ENCODE measurements around the gene XXYLT1.

XXYLT1 gene

GRCh38 chr3:195160257-195160898 is 110.6 kb downstream of the XXYLT1 start:
- peaks cover 0 to 4% (median 0%) of the 10 kb centered on the region in 4 experiments for H3K36me3 ChIP-seq (ENCODE audit: control insufficient read depth in 4 of 4, insufficient read depth in 4 of 4, low read length in 3 of 4)
- H3K4me3 ChIP-seq (ENCODE audit: control insufficient read depth in 1 of 7, extremely low read depth in 1 of 7, insufficient read depth in 4 of 7, low read depth in 2 of 7, low read length in 6 of 7) = no peak overlapping the region
- ChIA-PET CTCF (interaction anchor here (1.6 to 4.0 kb wide), 3 partner anchors 10 to 20 kb away, joined by 7 to 21 read pairs (median 14); no protein-coding TSS in a partner anchor), POLR2A (interaction anchor here (0.7 to 1.0 kb wide), 3 partner anchors 10 to 44 kb away, joined by 3 to 4 read pairs (median 4); no protein-coding TSS in a partner anchor)
- WGBS (ENCODE audit: insufficient coverage) = 51% methylated on average over 6 of the region's 14 CpGs
- no peaks in the 10 kb centered on the region for H3K9me3 ChIP-seq (ENCODE audit: control extremely low read depth in 1 of 5, control insufficient read depth in 4 of 5, insufficient read depth in 2 of 5, low read depth in 1 of 5, low read length in 4 of 5)
- H3K4me1 ChIP-seq (ENCODE audit: control extremely low read depth in 1 of 4, control insufficient read depth in 4 of 4, insufficient read depth in 4 of 4, low read length in 3 of 4) = peaks cover 37 to 98% (median 94%) of the 10 kb centered on the region in 4 experiments
- H3K27me3 ChIP-seq (replicated peaks in 2 of 5; ENCODE audit: control insufficient read depth in 4 of 5, insufficient read depth in 5 of 5, low read length in 4 of 5) = no peaks in the 10 kb centered on the region
- H3K27ac ChIP-seq (ENCODE audit: insufficient read depth in 1 of 2, low read depth in 1 of 2, low read length in 2 of 2, poor library complexity in 1 of 2, severe bottlenecking in 2 of 2) = peak overlapping the region; percentile 15 to 85
- DNase-seq = no peak

- no peaks in the 10 kb centered on the region for H3K27me3 ChIP-seq (replicated peaks in 2 of 5; ENCODE audit: control insufficient read depth in 4 of 5, insufficient read depth in 5 of 5, low read length in 4 of 5)
- H3K27ac ChIP-seq (ENCODE audit: insufficient read depth in 1 of 2, low read depth in 1 of 2, low read length in 2 of 2, poor library complexity in 1 of 2, severe bottlenecking in 2 of 2) = peak overlapping the region in 1 of 2 experiments; percentile 85
- no peak overlapping the region for H3K4me3 ChIP-seq (ENCODE audit: control insufficient read depth in 1 of 7, extremely low read depth in 1 of 7, insufficient read depth in 4 of 7, low read depth in 2 of 7, low read length in 6 of 7)
- H3K9me3 ChIP-seq (ENCODE audit: control extremely low read depth in 1 of 5, control insufficient read depth in 4 of 5, insufficient read depth in 2 of 5, low read depth in 1 of 5, low read length in 4 of 5) = no peaks in the 10 kb centered on the region
- DNase-seq = no peak
- peaks cover 35 to 98% (median 94%) of the 10 kb centered on the region in 4 experiments for H3K4me1 ChIP-seq (ENCODE audit: control extremely low read depth in 1 of 4, control insufficient read depth in 4 of 4, insufficient read depth in 4 of 4, low read length in 3 of 4)
- ChIA-PET CTCF (interaction anchor here (0.9 to 4.0 kb wide), 7 partner anchors 9 to 90 kb away, joined by 3 to 21 read pairs (median 6); no protein-coding TSS in a partner anchor), POLR2A (interaction anchor here (0.9 to 1.1 kb wide), 2 partner anchors 12 to 19 kb away, joined by 3 to 4 read pairs; no protein-coding TSS in a partner anchor)
- peaks cover 0 to 4% (median 0%) of the 10 kb centered on the region in 4 experiments for H3K36me3 ChIP-seq (ENCODE audit: control insufficient read depth in 4 of 4, insufficient read depth in 4 of 4, low read length in 3 of 4)
- WGBS (ENCODE audit: insufficient coverage) = 84% methylated on average over 5 of the region's 6 CpGs
Observed at GRCh38 chr3:195159814-195160165, 111.2 kb downstream of the XXYLT1 start.

GRCh38 chr3:195159117-195159813 is 111.7 kb downstream of the XXYLT1 start:
- WGBS (ENCODE audit: insufficient coverage) = 98% methylated on average over 9 of the region's 10 CpGs

GRCh38 chr3:195156286-195156890 is 114.6 kb downstream of the XXYLT1 start:
- peaks cover 28 to 99% (median 93%) of the 10 kb centered on the region in 4 experiments for H3K4me1 ChIP-seq (ENCODE audit: control extremely low read depth in 1 of 4, control insufficient read depth in 4 of 4, insufficient read depth in 4 of 4, low read length in 3 of 4)
- 85% methylated on average over 20 of the region's 20 CpGs for WGBS (ENCODE audit: insufficient coverage)
- H3K9me3 ChIP-seq (ENCODE audit: control extremely low read depth in 1 of 5, control insufficient read depth in 4 of 5, insufficient read depth in 2 of 5, low read depth in 1 of 5, low read length in 4 of 5) = no peaks in the 10 kb centered on the region
- ChIA-PET POLR2A (no interaction called here), CTCF (interaction anchor here (0.6 to 1.5 kb wide), 6 partner anchors 11 to 210 kb away, joined by 3 to 5 read pairs (median 4); no protein-coding TSS in a partner anchor)
- DNase-seq = no peak
- peaks cover 0 to 4% (median 0%) of the 10 kb centered on the region in 4 experiments for H3K36me3 ChIP-seq (ENCODE audit: control insufficient read depth in 4 of 4, insufficient read depth in 4 of 4, low read length in 3 of 4)
- H3K4me3 ChIP-seq (ENCODE audit: control insufficient read depth in 1 of 7, extremely low read depth in 1 of 7, insufficient read depth in 4 of 7, low read depth in 2 of 7, low read length in 6 of 7) = peak overlapping the region in 1 of 7 experiments; percentile 38
- H3K27me3 ChIP-seq (replicated peaks in 2 of 5; ENCODE audit: control insufficient read depth in 4 of 5, insufficient read depth in 5 of 5, low read length in 4 of 5) = no peaks in the 10 kb centered on the region
- peak overlapping the region; percentile 90 to 92 for H3K27ac ChIP-seq (ENCODE audit: insufficient read depth in 1 of 2, low read depth in 1 of 2, low read length in 2 of 2, poor library complexity in 1 of 2, severe bottlenecking in 2 of 2)

More at GRCh38 chr3:195159117-195159813, 111.7 kb downstream of the XXYLT1 start:
- H3K9me3 ChIP-seq (ENCODE audit: control extremely low read depth in 1 of 5, control insufficient read depth in 4 of 5, insufficient read depth in 2 of 5, low read depth in 1 of 5, low read length in 4 of 5) = no peaks in the 10 kb centered on the region
- ChIA-PET CTCF (interaction anchor here (0.9 to 4.0 kb wide), 11 partner anchors 8 to 478 kb away, joined by 3 to 21 read pairs (median 4); no protein-coding TSS in a partner anchor), POLR2A (interaction anchor here (0.9 to 1.1 kb wide), 2 partner anchors 11 to 19 kb away, joined by 3 to 4 read pairs; no protein-coding TSS in a partner anchor)
- peak overlapping the region; percentile 1 to 85 for H3K27ac ChIP-seq (ENCODE audit: insufficient read depth in 1 of 2, low read depth in 1 of 2, low read length in 2 of 2, poor library complexity in 1 of 2, severe bottlenecking in 2 of 2)
- peaks cover 0 to 4% (median 0%) of the 10 kb centered on the region in 4 experiments for H3K36me3 ChIP-seq (ENCODE audit: control insufficient read depth in 4 of 4, insufficient read depth in 4 of 4, low read length in 3 of 4)
- no peaks in the 10 kb centered on the region for H3K27me3 ChIP-seq (replicated peaks in 2 of 5; ENCODE audit: control insufficient read depth in 4 of 5, insufficient read depth in 5 of 5, low read length in 4 of 5)
- DNase-seq = no peak
- H3K4me1 ChIP-seq (ENCODE audit: control extremely low read depth in 1 of 4, control insufficient read depth in 4 of 4, insufficient read depth in 4 of 4, low read length in 3 of 4) = peaks cover 35 to 98% (median 94%) of the 10 kb centered on the region in 4 experiments
- H3K4me3 ChIP-seq (ENCODE audit: control insufficient read depth in 1 of 7, extremely low read depth in 1 of 7, insufficient read depth in 4 of 7, low read depth in 2 of 7, low read length in 6 of 7) = no peak overlapping the region

- WGBS (ENCODE audit: insufficient coverage) = 81% methylated on average over 13 of the region's 17 CpGs
Observed at GRCh38 chr3:195155570-195156241, 115.3 kb downstream of the XXYLT1 start.

More at GRCh38 chr3:195155570-195156241, 115.3 kb downstream of the XXYLT1 start:
- Histone ChIP-seq H3K27ac (ENCODE audit: insufficient read depth in 1 of 2, low read depth in 1 of 2, low read length in 2 of 2, poor library complexity in 1 of 2, severe bottlenecking in 2 of 2) (peak overlapping the region; percentile 90 to 92), H3K4me1 (ENCODE audit: control extremely low read depth in 1 of 4, control insufficient read depth in 4 of 4, insufficient read depth in 4 of 4, low read length in 3 of 4) (peaks cover 28 to 99% (median 93%) of the 10 kb centered on the region in 4 experiments), H3K9me3 (ENCODE audit: control extremely low read depth in 1 of 5, control insufficient read depth in 4 of 5, insufficient read depth in 2 of 5, low read depth in 1 of 5, low read length in 4 of 5) (no peaks in the 10 kb centered on the region), H3K36me3 (ENCODE audit: control insufficient read depth in 4 of 4, insufficient read depth in 4 of 4, low read length in 3 of 4) (peaks cover 0 to 4% (median 0%) of the 10 kb centered on the region in 4 experiments), H3K27me3 (replicated peaks in 2 of 5; ENCODE audit: control insufficient read depth in 4 of 5, insufficient read depth in 5 of 5, low read length in 4 of 5) (no peaks in the 10 kb centered on the region), H3K4me3 (ENCODE audit: control insufficient read depth in 1 of 7, extremely low read depth in 1 of 7, insufficient read depth in 4 of 7, low read depth in 2 of 7, low read length in 6 of 7) (peak overlapping the region in 2 of 7 experiments; percentile 1 to 38)
- ChIA-PET CTCF (interaction anchor here (0.5 to 3.7 kb wide), 9 partner anchors 9 to 106 kb away, joined by 3 to 17 read pairs (median 3); no protein-coding TSS in a partner anchor), POLR2A (interaction anchor here (0.6 to 1.7 kb wide), 8 partner anchors 10 to 101 kb away, joined by 3 to 8 read pairs (median 4); no protein-coding TSS in a partner anchor)
- peak in 1 of 3 donors; percentile 59 for DNase-seq
